GM21737 (cell line): ENCODE data around the gene GNG3.
A peak's percentile ranks its signal among the peaks of the same experiment; 100 is the strongest.
"Not testable (repeated sequence)": the region's sequence is repeated elsewhere in the genome, so short reads cannot be mapped to it uniquely, and the experiment has no call there.

Source experiments
- ATAC-seq: cut with Tn5 transposase; IDR thresholded peaks from one replicate; pipeline ENCODE4 v1.9.1; 2021; ENCODE audit warnings: mild to moderate bottlenecking, moderate library complexity; ENCODE audit not compliant: unreplicated experiment

GNG3 gene

GRCh38 chr11:62687508-62688396 is 19.7 kb upstream of the GNG3 start:
- no peak for ATAC-seq

GRCh38 chr11:62688491-62688890 is 19.0 kb upstream of the GNG3 start:
- no peak for ATAC-seq

- ATAC-seq = no peak
These were observed 17.9 kb upstream of the GNG3 start, which contains the start of gene LRRN4CL for GRCh38 chr11:62689421-62690183. LRRN4CL (minus strand) TSS chr11:62689530; CDS start chr11:62688508, 1,022 bp downstream.

GRCh38 chr11:62693624-62694023 is 13.9 kb upstream of the GNG3 start:
- ATAC-seq = not testable (repeated sequence)

GRCh38 chr11:62694455-62695167 is 12.9 kb upstream of the GNG3 start:
- no peak for ATAC-seq

GRCh38 chr11:62702246-62702645 is 5.2 kb upstream of the GNG3 start:
- no peak for ATAC-seq

- not testable (repeated sequence) for ATAC-seq
These were observed 3.6 kb upstream of the GNG3 start for GRCh38 chr11:62703921-62704320.

- ATAC-seq = no peak
These were observed 2.1 kb upstream of the GNG3 start for GRCh38 chr11:62705413-62705812.

- ATAC-seq = peak; percentile 55
These were observed 1.3 kb upstream of the GNG3 start for GRCh38 chr11:62705880-62706849.

GRCh38 chr11:62706850-62707247 is 627 bp upstream of the GNG3 start:
- ATAC-seq = no peak

- ATAC-seq = no peak
These were observed 916 bp downstream of the GNG3 start for GRCh38 chr11:62708392-62708791.

- no peak for ATAC-seq
These were observed 1.3 kb downstream of the GNG3 start for GRCh38 chr11:62708793-62709192.

GRCh38 chr11:62709247-62710000 is 1.9 kb downstream of the GNG3 start:
- ATAC-seq = peak; percentile 60

GRCh38 chr11:62710001-62710345 is 2.5 kb downstream of the GNG3 start:
- no peak for ATAC-seq

- no peak for ATAC-seq
These were observed 4.9 kb downstream of the GNG3 start for GRCh38 chr11:62712276-62712812.

- ATAC-seq = no peak
These were observed 5.4 kb downstream of the GNG3 start for GRCh38 chr11:62712861-62713260.

GRCh38 chr11:62713343-62713742 is 5.9 kb downstream of the GNG3 start:
- ATAC-seq = no peak

GRCh38 chr11:62715150-62716130 is 8.0 kb downstream of the GNG3 start:
- ATAC-seq = no peak
